ENCODE measurements around the gene CACNA1A.
"Not testable (repeated sequence)": the region's sequence is repeated elsewhere in the genome, so short reads cannot be mapped to it uniquely, and the experiment has no call there.

The CACNA1A gene

DNA sequence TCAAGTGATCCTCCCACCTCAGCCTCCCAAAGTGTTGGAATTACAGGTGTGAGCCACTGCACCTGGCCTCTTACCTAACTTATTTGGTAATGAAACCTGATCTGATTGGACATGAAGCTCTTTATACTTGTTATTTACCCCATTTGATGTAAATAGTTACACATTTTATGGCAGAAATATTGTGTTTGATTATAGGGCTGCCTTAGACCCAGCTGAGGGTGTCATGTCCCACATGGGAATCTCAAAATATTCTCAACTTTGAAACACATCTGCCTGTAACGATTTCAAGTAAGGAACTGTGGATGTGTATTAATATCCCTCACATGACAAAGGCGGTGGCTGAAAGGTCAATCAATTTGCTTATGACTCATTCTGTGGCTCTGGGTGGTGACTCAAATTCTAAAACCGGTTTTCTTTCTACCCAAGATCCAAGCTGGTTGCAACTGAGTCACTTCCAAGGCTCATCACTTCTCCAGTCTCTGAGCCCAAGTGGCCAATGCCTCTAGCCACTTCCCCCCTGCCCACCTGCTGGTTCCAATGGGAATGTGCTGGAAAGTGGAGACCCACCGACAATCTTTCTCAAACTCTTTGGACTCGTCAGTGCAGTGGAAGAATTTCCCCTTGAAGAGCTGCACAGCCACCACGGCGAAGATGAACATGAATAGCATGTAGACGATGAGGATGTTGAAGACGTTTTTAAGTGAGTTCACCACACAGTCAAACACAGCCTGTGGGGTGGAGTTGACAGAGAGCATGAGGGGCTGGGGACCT, 245.2 kb downstream of the CACNA1A start:
- no peak for TF ChIP-seq Cebpa-rat (IDR thresholded peaks at IDR 0.05)
- Histone ChIP-seq H3K36me3 (no peaks in the 10 kb centered on the region), H3K27ac (peak overlapping the region; percentile 68 to 90 (median 79)), H3K4me2 (peak overlapping the region; percentile 65 to 91 (median 80)), H3K4me3 (peak overlapping the region in 1 of 10 experiments; percentile 1; a peak in 3 of 20 replicates), H4K20me1 (no peaks in the 10 kb centered on the region), H3K4me1 (peaks cover 35 to 44% (median 38%) of the 10 kb centered on the region in 10 experiments), H3K9me3 (replicated peaks in 1 of 11) (peaks cover 0 to 12% (median 0%) of the 10 kb centered on the region in 11 experiments; a peak in 6 of 22 replicates), H3K27me3 (no peaks in the 10 kb centered on the region), H3K9ac (peak overlapping the region; percentile 50 to 75 (median 62); a peak in 21 of 22 replicates)

DNA sequence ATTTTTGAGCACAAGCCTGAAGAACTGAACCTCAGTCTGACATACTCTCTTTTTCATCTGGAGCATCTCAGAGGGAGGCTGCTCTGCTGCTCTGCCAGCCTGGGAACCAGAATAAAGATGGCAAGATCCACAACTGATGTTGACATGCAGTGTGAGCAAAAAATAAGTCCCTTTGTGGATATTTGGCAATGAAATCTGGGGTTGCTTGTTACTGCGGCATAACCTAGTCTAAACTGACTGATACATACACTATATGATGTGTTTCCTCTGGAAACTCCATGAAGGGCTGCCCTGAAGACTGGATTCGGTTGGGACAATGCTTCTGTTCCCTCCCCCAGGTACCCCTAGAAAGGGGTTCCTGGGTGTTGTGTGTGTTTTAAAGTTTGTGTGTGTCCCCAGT, 249.4 kb downstream of the CACNA1A start:
- no peak overlapping the region for H3K27ac ChIP-seq
- H3K27me3 ChIP-seq = no peaks in the 10 kb centered on the region
- H3K9me3 ChIP-seq (replicated peaks in 1 of 11) = peaks cover 0 to 14% (median 0%) of the 10 kb centered on the region in 11 experiments; a peak in 6 of 22 replicates
- no peak overlapping the region for H3K4me2 ChIP-seq
- no peaks in the 10 kb centered on the region for H3K36me3 ChIP-seq
- peaks cover 26 to 40% (median 29%) of the 10 kb centered on the region in 10 experiments for H3K4me1 ChIP-seq
- no peaks in the 10 kb centered on the region for H4K20me1 ChIP-seq
- no peak overlapping the region for H3K9ac ChIP-seq
- H3K4me3 ChIP-seq = no peak overlapping the region
- no peak for TF ChIP-seq Cebpa-rat (IDR thresholded peaks at IDR 0.05)

DNA sequence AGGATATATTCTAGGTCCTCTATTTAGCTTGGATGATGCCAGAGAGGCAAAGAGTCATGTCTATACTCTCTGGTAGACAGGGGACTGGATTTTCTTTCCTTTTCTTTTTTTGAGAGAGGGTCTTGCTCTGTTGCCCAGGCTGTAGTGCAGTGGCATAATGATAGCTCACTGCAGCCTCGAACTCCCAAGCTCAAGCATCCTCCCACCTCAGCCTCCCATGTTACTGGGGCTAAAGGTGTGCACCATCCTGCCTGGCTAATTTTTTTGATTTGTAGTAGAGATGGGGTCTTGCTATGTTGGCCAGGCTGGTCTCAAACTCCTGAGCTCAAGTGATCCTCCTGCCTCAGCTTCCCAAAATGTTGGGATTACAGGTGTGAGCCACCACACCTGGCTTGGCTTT, 249.9 kb downstream of the CACNA1A start:
- H3K27ac ChIP-seq, H4K20me1 ChIP-seq, H3K4me3 ChIP-seq, H3K4me2 ChIP-seq, H3K9ac ChIP-seq, H3K27me3 ChIP-seq, H3K36me3 ChIP-seq: not testable (repeated sequence)
- peaks cover 0 to 14% (median 0%) of the 10 kb centered on the region in 11 experiments; a peak in 6 of 22 replicates for H3K9me3 ChIP-seq (replicated peaks in 1 of 11)
- H3K4me1 ChIP-seq = peaks cover 20 to 35% (median 24%) of the 10 kb centered on the region in 10 experiments

DNA sequence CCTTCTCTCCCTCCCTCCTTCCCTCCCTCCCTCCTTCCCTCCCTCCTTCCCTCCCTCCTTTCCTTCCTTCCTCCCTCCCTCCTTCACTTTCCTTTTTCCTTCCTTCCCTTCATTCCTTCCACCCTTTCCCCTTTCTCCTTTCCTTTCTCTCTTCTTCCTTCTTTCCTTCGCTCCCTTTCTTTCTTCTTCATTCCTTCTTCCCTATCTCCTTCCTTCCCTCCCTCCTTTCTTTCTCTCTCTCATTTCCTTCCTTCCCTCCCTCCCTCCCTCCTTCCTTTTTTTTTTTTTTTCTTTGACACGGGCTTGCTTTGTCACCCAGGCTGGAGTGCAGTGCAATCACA, 250.6 kb downstream of the CACNA1A start:
- no peak overlapping the region for H3K4me2 ChIP-seq
- peaks cover 0 to 14% (median 0%) of the 10 kb centered on the region in 11 experiments; a peak in 6 of 22 replicates for H3K9me3 ChIP-seq (replicated peaks in 1 of 11)
- H3K4me3 ChIP-seq = no peak overlapping the region
- no peaks in the 10 kb centered on the region for H4K20me1 ChIP-seq
- no peaks in the 10 kb centered on the region for H3K27me3 ChIP-seq
- TF ChIP-seq Cebpa-rat (IDR thresholded peaks at IDR 0.05) = no peak
- peaks cover 13 to 28% (median 17%) of the 10 kb centered on the region in 10 experiments for H3K4me1 ChIP-seq
- no peak overlapping the region for H3K9ac ChIP-seq
- no peaks in the 10 kb centered on the region for H3K36me3 ChIP-seq
- H3K27ac ChIP-seq = no peak overlapping the region

DNA sequence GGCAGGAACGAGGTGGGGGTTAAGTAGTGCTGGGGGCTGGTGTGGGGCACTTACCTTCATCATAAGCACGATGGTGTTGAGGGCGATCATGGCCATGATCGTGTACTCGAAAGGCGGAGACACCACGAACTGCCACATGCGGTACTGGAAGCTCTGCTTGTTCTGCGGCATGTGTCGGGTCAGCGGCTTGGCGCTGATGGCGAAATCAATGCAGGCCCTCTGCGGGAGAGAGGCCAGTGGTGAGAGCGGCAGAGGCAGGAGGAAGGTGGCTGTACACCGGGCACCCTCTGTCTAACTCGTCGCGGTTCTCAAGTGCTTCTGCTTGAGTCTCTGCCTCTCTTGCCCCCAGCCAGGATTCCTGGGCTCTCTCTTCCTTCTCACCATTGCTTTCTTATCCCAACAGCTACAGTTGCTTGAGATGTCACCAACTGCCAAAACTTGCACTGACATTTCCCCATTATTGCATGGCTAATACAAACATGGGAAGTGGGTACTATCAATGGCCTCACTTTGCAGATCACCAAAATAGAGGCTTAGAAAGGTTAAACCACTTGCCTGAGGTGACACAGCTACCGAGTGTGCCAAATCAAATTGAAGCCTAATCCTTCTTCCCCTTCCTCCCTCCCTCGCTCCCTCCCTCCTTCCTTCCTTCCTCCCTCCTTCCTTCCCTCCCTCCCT, 251.1 kb downstream of the CACNA1A start:
- Histone ChIP-seq H3K27ac (no peak overlapping the region), H3K9ac (no peak overlapping the region), H3K27me3 (no peaks in the 10 kb centered on the region), H3K36me3 (no peaks in the 10 kb centered on the region), H4K20me1 (no peaks in the 10 kb centered on the region), H3K4me2 (peak overlapping the region in 2 of 11 experiments; percentile 17 to 28; a peak in 1 of 22 replicates), H3K9me3 (replicated peaks in 1 of 11) (peaks cover 0 to 14% (median 0%) of the 10 kb centered on the region in 11 experiments; a peak in 6 of 22 replicates), H3K4me1 (peaks cover 8 to 22% (median 12%) of the 10 kb centered on the region in 10 experiments), H3K4me3 (no peak overlapping the region)
- no peak for TF ChIP-seq Cebpa-rat (IDR thresholded peaks at IDR 0.05)

DNA sequence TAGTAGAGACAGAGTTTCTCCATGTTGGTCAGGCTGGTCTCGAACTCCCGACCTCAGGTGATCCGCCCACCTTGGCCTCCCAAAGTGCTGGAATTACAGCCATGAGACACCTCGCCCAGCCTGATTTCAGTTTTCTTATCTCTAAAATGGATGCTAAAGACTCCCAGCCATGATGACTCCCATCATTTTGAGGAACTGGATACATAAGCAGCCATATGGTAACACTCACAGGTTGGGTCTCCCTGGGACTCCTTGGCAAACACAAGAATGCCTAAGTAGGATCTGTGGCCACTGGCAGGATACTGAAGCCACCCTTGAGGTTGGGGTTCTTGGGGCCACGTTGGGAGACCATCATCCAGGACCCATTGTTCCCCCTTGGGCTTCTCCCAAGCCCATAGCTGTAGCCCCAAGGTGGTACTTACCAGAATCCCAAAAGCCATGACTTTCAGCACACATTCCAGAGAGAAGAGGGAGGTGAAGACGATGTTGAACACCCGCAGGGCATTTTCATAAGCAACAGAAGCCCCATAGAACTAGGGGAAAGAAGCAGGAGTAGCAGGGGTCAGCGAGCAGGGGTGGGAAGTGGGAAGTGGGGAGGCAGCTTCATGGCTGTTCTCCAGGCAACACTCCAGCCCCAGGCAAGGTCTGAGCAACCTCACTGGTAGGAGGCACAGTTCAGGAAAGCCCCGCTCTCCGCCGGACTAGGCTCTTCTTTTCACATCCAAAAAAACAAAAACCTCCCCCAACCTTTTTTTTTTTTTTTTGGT, 253.5 kb downstream of the CACNA1A start:
- H3K27me3 ChIP-seq = no peaks in the 10 kb centered on the region

DNA sequence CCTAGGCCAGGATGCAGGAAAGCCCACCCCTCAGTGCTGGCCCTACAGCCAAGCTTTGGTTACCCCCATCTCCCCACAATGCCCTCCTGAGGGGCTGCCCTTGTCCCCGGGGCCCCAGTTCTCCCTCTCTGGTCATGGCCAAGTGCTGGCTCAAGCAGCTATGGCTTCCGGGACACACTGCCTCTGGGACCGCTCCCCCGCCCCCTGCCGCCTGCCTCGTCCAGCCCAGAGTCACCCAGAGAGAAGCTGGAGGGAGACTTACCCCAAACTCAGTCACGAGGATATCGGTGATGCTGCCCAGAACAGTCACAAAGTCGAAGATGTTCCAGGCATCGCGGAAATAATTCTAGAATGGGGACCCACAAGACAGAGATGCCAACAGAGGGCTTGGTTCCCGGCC, 261.4 kb downstream of the CACNA1A start:
- Histone ChIP-seq H3K27ac (no peak overlapping the region; a peak in 1 of 22 replicates), H3K9me3 (replicated peaks in 1 of 11) (no peaks in the 10 kb centered on the region), H3K4me1 (peaks cover 15 to 38% (median 22%) of the 10 kb centered on the region in 10 experiments), H3K4me3 (no peak overlapping the region), H3K4me2 (no peak overlapping the region), H4K20me1 (no peaks in the 10 kb centered on the region; a peak in 1 of 22 replicates), H3K9ac (no peak overlapping the region), H3K36me3 (no peaks in the 10 kb centered on the region), H3K27me3 (no peaks in the 10 kb centered on the region)
- no peak for TF ChIP-seq Cebpa-rat (IDR thresholded peaks at IDR 0.05)

More for the DNA sequence above, 253.5 kb downstream of the CACNA1A start:
- no peak for TF ChIP-seq Cebpa-rat (IDR thresholded peaks at IDR 0.05)
- no peak overlapping the region for H3K27ac ChIP-seq
- peaks cover 0 to 16% (median 6%) of the 10 kb centered on the region in 10 experiments; a peak in 9 of 20 replicates for H3K4me1 ChIP-seq
- peaks cover 0 to 14% (median 0%) of the 10 kb centered on the region in 11 experiments; a peak in 6 of 22 replicates for H3K9me3 ChIP-seq (replicated peaks in 1 of 11)
- no peak overlapping the region for H3K9ac ChIP-seq
- H3K4me3 ChIP-seq = no peak overlapping the region
- H3K4me2 ChIP-seq = no peak overlapping the region
- no peaks in the 10 kb centered on the region for H3K36me3 ChIP-seq
- no peaks in the 10 kb centered on the region for H4K20me1 ChIP-seq

DNA sequence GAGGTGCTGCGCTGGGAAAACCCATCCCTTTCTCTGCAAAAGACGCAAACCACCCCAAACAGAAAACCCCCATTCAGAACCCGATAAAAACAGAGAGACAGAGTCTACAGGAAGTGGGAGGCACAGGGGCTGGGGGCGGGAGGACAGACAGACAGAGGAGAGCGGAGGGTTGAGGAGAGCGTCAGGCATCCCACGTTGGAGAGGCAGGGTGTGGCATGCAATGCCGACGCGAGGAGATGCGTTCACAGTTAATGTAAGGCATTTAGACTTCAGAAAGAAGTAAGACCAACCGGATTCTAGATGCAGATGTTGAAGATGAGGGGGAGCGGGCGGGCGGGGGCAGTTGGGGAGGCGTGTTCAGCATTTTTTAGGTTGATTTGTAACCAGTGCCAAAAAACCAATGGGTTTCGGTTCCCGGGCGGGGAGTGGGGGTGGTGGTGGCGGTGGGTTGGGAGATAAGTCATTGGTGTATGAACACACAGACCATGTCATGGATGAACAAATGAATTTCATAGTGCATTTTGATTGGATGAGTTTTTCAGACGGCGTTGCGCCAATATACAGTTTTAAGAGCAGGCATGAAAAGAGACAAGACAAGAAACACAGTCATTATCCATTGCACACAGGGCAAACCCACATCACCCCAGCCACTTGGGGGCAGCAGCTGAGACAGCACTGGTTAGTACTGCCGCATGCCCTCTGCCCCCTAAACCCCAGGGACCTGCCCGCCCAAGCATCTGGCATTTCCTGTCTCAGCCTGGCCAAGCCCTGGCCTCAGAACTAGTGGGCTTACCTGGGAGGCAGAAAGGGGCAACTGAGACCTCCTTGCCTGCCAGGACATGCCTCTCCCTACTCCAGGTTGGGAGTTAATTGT, 264.8 kb downstream of the CACNA1A start:
- Histone ChIP-seq H3K9me3 (replicated peaks in 1 of 11) (no peaks in the 10 kb centered on the region), H3K36me3 (no peaks in the 10 kb centered on the region), H3K4me3 (no peak overlapping the region), H4K20me1 (no peaks in the 10 kb centered on the region; a peak in 1 of 22 replicates), H3K9ac (no peak overlapping the region), H3K27ac (peak overlapping the region in 1 of 11 experiments; percentile 21; a peak in 1 of 22 replicates), H3K4me1 (peaks cover 28 to 48% (median 39%) of the 10 kb centered on the region in 10 experiments), H3K27me3 (no peaks in the 10 kb centered on the region), H3K4me2 (peak overlapping the region; percentile 15 to 62 (median 55); a peak in 20 of 22 replicates)
- no peak for TF ChIP-seq Cebpa-rat (IDR thresholded peaks at IDR 0.05)

Measured in BLaER1 treated with 17β-estradiol and CSF1 and Interleukin-3, amounts not matched to agents 10 nM and 100 nM (cell line).